Measurements from ENCODE around the gene NCAM2.

GRCh38 chr21:21063828-21064227 is 65.6 kb downstream of the NCAM2 start:
- TF ChIP-seq ZNF394 (tag by site-specific recombination; IDR thresholded peaks at IDR 0.05; ENCODE audit: borderline replicate concordance) = no peak
- no peak for TF ChIP-seq CTCF (tag by site-specific recombination; IDR thresholded peaks at IDR 0.05)
- no peak for TF ChIP-seq ZNF664 (tag by site-specific recombination; IDR thresholded peaks at IDR 0.05)
- TF ChIP-seq ZNF501 (tag by site-specific recombination; IDR thresholded peaks at IDR 0.05) = no peak
- no peak for TF ChIP-seq PBX3 (CRISPR knock-in tag; IDR thresholded peaks at IDR 0.05)
- TF ChIP-seq ZNF274 (IDR thresholded peaks at IDR 0.05; ENCODE audit: low read length) = no peak
- TF ChIP-seq ZNF274 (tag by site-specific recombination; IDR thresholded peaks at IDR 0.05; ENCODE audit: borderline replicate concordance) = no peak
- no peak for TF ChIP-seq YY1 (tag by site-specific recombination; IDR thresholded peaks at IDR 0.05)
- no peak for TF ChIP-seq BCL11B (tag by site-specific recombination; IDR thresholded peaks at IDR 0.05; ENCODE audit: low read depth)
- no peak for TF ChIP-seq GLI4 (tag by site-specific recombination; IDR thresholded peaks at IDR 0.05)
